Natural killer cell (primary cell): ENCODE data around the gene CENPO. TPM values are rescaled to one million over a fixed set of nuclear protein-coding genes. Genes with fewer than 3 reads are reported as not detected.
A peak's percentile ranks its signal among the peaks of the same experiment; 100 is the strongest.

ENCODE experiments used
- ATAC-seq, 3 donors: fragments of 150-1000 bp in 2 of 3; fragments of 200-7000 bp in 1 of 3; cut with Tn5 transposase; 1 replicate in 1 of 3; 2 replicates in 2 of 3; pipeline ENCODE4 v1.10.0; 2021; ENCODE audit warnings: mild to moderate bottlenecking in 2 of 3, moderate library complexity in 2 of 3
- DNase-seq, 2 donors: peaks; one replicate each; pipeline versions ENCODE4 v3.0.0 to v3.0.0-alpha.2; 2013 to 2021; ENCODE audit warnings: mixed read lengths in 1 of 2
- H3K27ac ChIP-seq: one replicate; pipeline ENCODE4 v1.5.1; 2013; ENCODE audit warnings: mild to moderate bottlenecking, low read length
- H3K27me3 ChIP-seq: one replicate; pipeline ENCODE4 v1.6.1; 2013; ENCODE audit warnings: low read length; ENCODE audit not compliant: control insufficient read depth, insufficient read depth
- H3K36me3 ChIP-seq: one replicate; pipeline ENCODE4 v1.6.1; 2013; ENCODE audit warnings: low read length; ENCODE audit not compliant: control insufficient read depth, insufficient read depth
- H3K4me1 ChIP-seq: one replicate; pipeline ENCODE4 v1.6.1; 2013; ENCODE audit warnings: low read length; ENCODE audit not compliant: control insufficient read depth, insufficient read depth
- H3K4me3 ChIP-seq: one replicate; pipeline ENCODE4 v1.5.1; 2013; ENCODE audit warnings: low read length
- H3K9me3 ChIP-seq: one replicate; pipeline ENCODE4 v1.6.1; 2013; ENCODE audit warnings: low read length; ENCODE audit not compliant: control insufficient read depth, insufficient read depth
- H3K27ac Mint-ChIP-seq, 2 donors: one replicate each; pipeline ENCODE4 v1.8.0; 2022; ENCODE audit warnings: mild to moderate bottlenecking in 2 of 2, mixed read lengths in 2 of 2, moderate library complexity in 1 of 2
- H3K27me3 Mint-ChIP-seq, 2 donors: one replicate each; pipeline ENCODE4 v1.8.0; 2022; ENCODE audit warnings: low read depth in 2 of 2, mixed read lengths in 2 of 2
- H3K36me3 Mint-ChIP-seq: one replicate; pipeline ENCODE4 v1.8.0; 2022; ENCODE audit warnings: mixed read lengths
- H3K4me1 Mint-ChIP-seq, 2 donors: one replicate each; pipeline ENCODE4 v1.8.0; 2022; ENCODE audit warnings: mixed read lengths in 2 of 2
- H3K4me3 Mint-ChIP-seq: one replicate; pipeline ENCODE4 v1.8.0; 2022; ENCODE audit warnings: mild to moderate bottlenecking, moderate library complexity, mixed read lengths
- H3K9me3 Mint-ChIP-seq, 2 donors: one replicate each; pipeline ENCODE4 v1.8.0; 2022; ENCODE audit warnings: mixed read lengths in 2 of 2
- CTCF ChIP-seq: fragments of 200-600 bp; IDR thresholded peaks from one replicate; pipeline ENCODE4 v1.8.0; 2022; ENCODE audit warnings: antibody characterized with exemption
- WGBS: methylation state at CpG from one replicate; pipeline ENCODE4 v1.1.7; 2013; ENCODE audit warnings: missing lambda C conversion rate; ENCODE audit not compliant: insufficient coverage; 5-methylcytosine and 5-hydroxymethylcytosine counted together
- intact Hi-C: fragments of 100-400 bp; cut with micrococcal nuclease; formaldehyde crosslinking; loops from one replicate; pipeline ENCODE4 v1.14.2; 2022
- total RNA-seq, 4 donors: library from RNA; stranded (reverse); fragments of 120-200 nt in 1 of 4; gene quantifications; one replicate each; pipeline versions ENCODE4 v1.2.3 to v1.2.4, GENCODE V29; 2013 to 2022

CENPO gene
- total RNA-seq, 3 donors from 2014 or later (not counting 1 experiment from before 2014, with no cell fraction given): 8.1 to 15.1 (median 11.2) TPM

GRCh38 chr2:24771061-24771460 is 22.2 kb upstream of the CENPO start:
- H3K4me1 Mint-ChIP-seq: peaks cover 13 to 17% of the 10 kb centered on the region in 2 donors
- peaks cover 8% of the 10 kb centered on the region for H3K36me3 Mint-ChIP-seq
- Histone ChIP-seq H3K4me1 (no peaks in the 10 kb centered on the region), H3K9me3 (no peaks in the 10 kb centered on the region), H3K4me3 (no peak overlapping the region), H3K36me3 (peaks cover 26% of the 10 kb centered on the region), H3K27me3 (no peaks in the 10 kb centered on the region), H3K27ac (no peak overlapping the region)
- TF ChIP-seq CTCF: no peak
- H3K9me3 Mint-ChIP-seq: no peaks in the 10 kb centered on the region
- no peaks in the 10 kb centered on the region for H3K27me3 Mint-ChIP-seq
- peak overlapping the region; percentile 5 to 6 for H3K27ac Mint-ChIP-seq
- 96% methylated on average over 5 of the region's 5 CpGs for WGBS
- ATAC-seq (no peak), DNase-seq (no peak)
- intact Hi-C loops: no loop called here
- H3K4me3 Mint-ChIP-seq: no peak overlapping the region

- DNase-seq (no peak), ATAC-seq (no peak)
- no peaks in the 10 kb centered on the region for H3K27me3 Mint-ChIP-seq
- no peak overlapping the region for H3K4me3 ChIP-seq
- H3K4me3 Mint-ChIP-seq: no peak overlapping the region
- no peaks in the 10 kb centered on the region for H3K4me1 ChIP-seq
- no peak overlapping the region for H3K27ac ChIP-seq
- peaks cover 24% of the 10 kb centered on the region for H3K36me3 ChIP-seq
- H3K9me3 Mint-ChIP-seq: no peaks in the 10 kb centered on the region
- peak overlapping the region; percentile 5 to 6 for H3K27ac Mint-ChIP-seq
- intact Hi-C loops: no loop called here
- WGBS: 98% methylated on average over 5 of the region's 5 CpGs
- peaks cover 8% of the 10 kb centered on the region for H3K36me3 Mint-ChIP-seq
- no peaks in the 10 kb centered on the region for H3K27me3 ChIP-seq
- no peak for TF ChIP-seq CTCF
- peaks cover 4 to 8% of the 10 kb centered on the region in 2 donors for H3K4me1 Mint-ChIP-seq
- H3K9me3 ChIP-seq: no peaks in the 10 kb centered on the region
Measured at GRCh38 chr2:24771764-24772586, 21.2 kb upstream of the CENPO start.

GRCh38 chr2:24774373-24774772 is 18.9 kb upstream of the CENPO start:
- WGBS: 89% methylated on average over 3 of the region's 3 CpGs
- Mint-ChIP-seq H3K4me1 (peaks cover 4 to 8% of the 10 kb centered on the region in 2 donors), H3K27ac (no peak overlapping the region), H3K4me3 (no peak overlapping the region), H3K36me3 (peaks cover 8% of the 10 kb centered on the region), H3K27me3 (no peaks in the 10 kb centered on the region), H3K9me3 (no peaks in the 10 kb centered on the region)
- TF ChIP-seq CTCF: no peak
- no peaks in the 10 kb centered on the region for H3K27me3 ChIP-seq
- no peaks in the 10 kb centered on the region for H3K9me3 ChIP-seq
- peaks cover 13% of the 10 kb centered on the region for H3K36me3 ChIP-seq
- ATAC-seq (no peak), DNase-seq (no peak)
- intact Hi-C loops: no loop called here
- no peak overlapping the region for H3K27ac ChIP-seq
- no peak overlapping the region for H3K4me3 ChIP-seq
- no peaks in the 10 kb centered on the region for H3K4me1 ChIP-seq
